Central memory CD8-positive, alpha-beta T cell (primary cell): ENCODE data around the gene PIGX.
A peak's percentile ranks its signal among the peaks of the same experiment; 100 is the strongest.

Experiments
- ATAC-seq: fragments of 150-1000 bp; cut with Tn5 transposase; replicated peaks from 2 replicates; pipeline ENCODE4 v1.10.0; 2022; ENCODE audit warnings: mild to moderate bottlenecking, moderate FRiP score, moderate number of reproducible peaks; ENCODE audit not compliant: poor library complexity, severe bottlenecking; ENCODE audit errors: extremely low read depth
- DNase-seq, 2 donors: peaks; one replicate each; pipeline ENCODE4 v3.0.0; 2021; ENCODE audit warnings: low spot score in 2 of 2
- H3K27ac Mint-ChIP-seq: one replicate; pipeline ENCODE4 v1.8.0; 2022; ENCODE audit warnings: low read depth, mild to moderate bottlenecking, moderate library complexity, mixed read lengths
- H3K27me3 Mint-ChIP-seq: one replicate; pipeline ENCODE4 v1.8.0; 2022; ENCODE audit warnings: mixed read lengths
- H3K36me3 Mint-ChIP-seq: one replicate; pipeline ENCODE4 v1.8.0; 2022; ENCODE audit warnings: mild to moderate bottlenecking, moderate library complexity, mixed read lengths; ENCODE audit not compliant: insufficient read depth
- H3K4me1 Mint-ChIP-seq: one replicate; pipeline ENCODE4 v1.8.0; 2022; ENCODE audit warnings: mixed read lengths
- H3K4me3 Mint-ChIP-seq: one replicate; pipeline ENCODE4 v1.8.0; 2022; ENCODE audit warnings: mild to moderate bottlenecking, moderate library complexity, mixed read lengths
- H3K9me3 Mint-ChIP-seq: one replicate; pipeline ENCODE4 v1.8.0; 2022; ENCODE audit warnings: mixed read lengths

The PIGX gene

GRCh38 chr3:196775938-196776337, 63.8 kb downstream of the PIGX start:
- DNase-seq, result no peak
- no peak for ATAC-seq
- Mint-ChIP-seq H3K4me3 (no peak overlapping the region), H3K4me1 (peaks cover 78% of the 10 kb centered on the region), H3K27ac (no peak overlapping the region), H3K36me3 (peaks cover 16% of the 10 kb centered on the region), H3K9me3 (no peaks in the 10 kb centered on the region), H3K27me3 (no peaks in the 10 kb centered on the region)

DNA sequence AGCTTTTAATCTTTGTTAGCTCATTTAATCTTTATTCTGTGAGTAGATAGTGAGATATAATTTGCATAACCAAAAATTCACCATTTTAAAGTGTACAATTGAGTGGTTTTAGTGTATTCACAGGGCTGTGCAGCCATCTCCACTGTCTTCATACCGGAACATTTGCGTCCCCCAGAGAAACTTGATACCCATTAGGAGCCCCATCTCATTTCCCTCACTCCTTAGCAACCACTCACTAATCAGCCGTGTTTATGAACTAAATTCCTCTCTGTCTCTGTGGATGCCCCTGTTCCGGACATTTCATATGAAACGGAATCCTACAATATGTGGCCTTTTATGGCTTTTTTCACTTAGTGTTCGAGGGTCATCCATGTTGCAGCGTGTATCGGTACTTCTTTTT, 65.7 kb downstream of the PIGX start:
- Mint-ChIP-seq H3K27ac (no peak overlapping the region), H3K4me1 (peaks cover 59% of the 10 kb centered on the region)
- no peak for ATAC-seq

GRCh38 chr3:196778755-196779154, 66.6 kb downstream of the PIGX start:
- Mint-ChIP-seq H3K36me3 (peaks cover 28% of the 10 kb centered on the region), H3K9me3 (no peaks in the 10 kb centered on the region), H3K27me3 (no peaks in the 10 kb centered on the region), H3K27ac (peak overlapping the region; percentile 17), H3K4me1 (peaks cover 50% of the 10 kb centered on the region), H3K4me3 (no peak overlapping the region)
- no peak for DNase-seq
- no peak for ATAC-seq

More for the DNA sequence above, 65.7 kb downstream of the PIGX start:
- DNase-seq, result no peak
- no peak overlapping the region for H3K4me3 Mint-ChIP-seq
- H3K9me3 Mint-ChIP-seq, result no peaks in the 10 kb centered on the region
- H3K36me3 Mint-ChIP-seq, result peaks cover 22% of the 10 kb centered on the region
- H3K27me3 Mint-ChIP-seq, result no peaks in the 10 kb centered on the region

DNA sequence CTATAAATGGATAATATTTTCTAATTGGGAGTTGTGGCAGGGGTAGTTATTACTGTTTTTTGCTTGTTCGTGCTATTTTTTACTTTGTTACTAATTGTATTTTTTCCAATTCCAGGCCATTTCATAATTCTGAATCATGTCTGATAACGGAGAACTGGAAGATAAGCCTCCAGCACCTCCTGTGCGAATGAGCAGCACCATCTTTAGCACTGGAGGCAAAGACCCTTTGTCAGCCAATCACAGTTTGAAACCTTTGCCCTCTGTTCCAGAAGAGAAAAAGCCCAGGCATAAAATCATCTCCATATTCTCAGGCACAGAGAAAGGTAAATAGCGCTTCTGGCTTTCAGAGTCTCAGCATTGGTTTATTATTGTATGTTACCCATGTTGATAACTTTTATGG, 70.3 kb downstream of the PIGX start:
- no peak overlapping the region for H3K4me3 Mint-ChIP-seq
- ATAC-seq, result no peak
- no peak for DNase-seq
- H3K4me1 Mint-ChIP-seq, result peaks cover 41% of the 10 kb centered on the region
- no peaks in the 10 kb centered on the region for H3K9me3 Mint-ChIP-seq
- peaks cover 31% of the 10 kb centered on the region for H3K36me3 Mint-ChIP-seq
- H3K27me3 Mint-ChIP-seq, result no peaks in the 10 kb centered on the region
- H3K27ac Mint-ChIP-seq, result no peak overlapping the region
